ENCODE data around the gene FGF9.

FGF9 gene

GRCh38 chr13:21745307-21745706, 74.4 kb downstream of the FGF9 start:
- no peak overlapping the region for H3K4me3 Mint-ChIP-seq
- H3K4me1 Mint-ChIP-seq (ENCODE audit: low read depth) = no peaks in the 10 kb centered on the region
- H3K27me3 Mint-ChIP-seq = peaks cover 8% of the 10 kb centered on the region
- H3K36me3 Mint-ChIP-seq (ENCODE audit: low read depth) = no peaks in the 10 kb centered on the region
- no peak for DNase-seq
- H3K9me3 Mint-ChIP-seq = no peaks in the 10 kb centered on the region
- no peak overlapping the region for H3K27ac Mint-ChIP-seq

- Mint-ChIP-seq H3K27ac (no peak overlapping the region), H3K4me3 (no peak overlapping the region), H3K9me3 (no peaks in the 10 kb centered on the region), H3K36me3 (ENCODE audit: low read depth) (no peaks in the 10 kb centered on the region), H3K27me3 (peaks cover 8% of the 10 kb centered on the region), H3K4me1 (ENCODE audit: low read depth) (no peaks in the 10 kb centered on the region)
- DNase-seq = no peak
These were observed 76.6 kb downstream of the FGF9 start for GRCh38 chr13:21747456-21747855.

- no peak for DNase-seq
- peaks cover 9% of the 10 kb centered on the region for H3K27me3 Mint-ChIP-seq
- no peaks in the 10 kb centered on the region for H3K4me1 Mint-ChIP-seq (ENCODE audit: low read depth)
- H3K4me3 Mint-ChIP-seq = no peak overlapping the region
- H3K27ac Mint-ChIP-seq = no peak overlapping the region
- no peaks in the 10 kb centered on the region for H3K9me3 Mint-ChIP-seq
- H3K36me3 Mint-ChIP-seq (ENCODE audit: low read depth) = no peaks in the 10 kb centered on the region
These were observed 77.3 kb downstream of the FGF9 start for GRCh38 chr13:21748166-21748565.

GRCh38 chr13:21749410-21749809, 78.5 kb downstream of the FGF9 start:
- Mint-ChIP-seq H3K27ac (no peak overlapping the region), H3K4me3 (no peak overlapping the region), H3K36me3 (ENCODE audit: low read depth) (no peaks in the 10 kb centered on the region), H3K9me3 (no peaks in the 10 kb centered on the region), H3K4me1 (ENCODE audit: low read depth) (no peaks in the 10 kb centered on the region), H3K27me3 (peaks cover 14% of the 10 kb centered on the region)
- DNase-seq = no peak

GRCh38 chr13:21752501-21752900, 81.6 kb downstream of the FGF9 start:
- Mint-ChIP-seq H3K36me3 (ENCODE audit: low read depth) (no peaks in the 10 kb centered on the region), H3K27me3 (peaks cover 14% of the 10 kb centered on the region), H3K4me1 (ENCODE audit: low read depth) (no peaks in the 10 kb centered on the region), H3K9me3 (no peaks in the 10 kb centered on the region), H3K27ac (no peak overlapping the region), H3K4me3 (no peak overlapping the region)
- DNase-seq = no peak

GRCh38 chr13:21753117-21753729, 82.3 kb downstream of the FGF9 start:
- Mint-ChIP-seq H3K4me3 (no peak overlapping the region), H3K4me1 (ENCODE audit: low read depth) (no peaks in the 10 kb centered on the region), H3K36me3 (ENCODE audit: low read depth) (no peaks in the 10 kb centered on the region), H3K27me3 (peaks cover 14% of the 10 kb centered on the region), H3K9me3 (no peaks in the 10 kb centered on the region), H3K27ac (no peak overlapping the region)
- DNase-seq = no peak

Data from activated T-cell treated with anti-CD3 and anti-CD28 coated beads, Interleukin-2, amount 50 U/mL, for 24 hours (primary cell).